GM19239 (cell line): ENCODE results near the gene ANXA6.
A peak's percentile ranks its signal among the peaks of the same experiment; 100 is the strongest.

ENCODE experiments used
- DNase-seq: peaks from one replicate; pipeline ENCODE4 v3.0.0; 2011; ENCODE audit warnings: low spot score; ENCODE audit not compliant: insufficient read length
- FAIRE-seq: peaks from 2 replicates; lab custom pipeline; 2011; peaks lifted over from hg19 to GRCh38; lab: Jason Lieb, UNC

ANXA6 gene

GRCh38 chr5:151053796-151054462, 103.7 kb downstream of the ANXA6 start:
- no peak for FAIRE-seq

GRCh38 chr5:151052836-151053235, 104.7 kb downstream of the ANXA6 start:
- FAIRE-seq (no peak), DNase-seq (no peak)

More at GRCh38 chr5:151053796-151054462, 103.7 kb downstream of the ANXA6 start:
- no peak for DNase-seq

- no peak for DNase-seq
- no peak for FAIRE-seq
These were observed 105.5 kb downstream of the ANXA6 start for GRCh38 chr5:151051931-151052608.

GRCh38 chr5:151051066-151051930, 106.3 kb downstream of the ANXA6 start:
- DNase-seq (peak; percentile 76), FAIRE-seq (peak; percentile 92)
